GM12865 (cell line): Measurements from ENCODE around the gene MXRA5.

Experiments used
- DNase-seq: peaks from one replicate; pipeline ENCODE4 v3.0.0; 2010; ENCODE audit warnings: low read depth
- H3K4me3 ChIP-seq: 2 replicates; pipeline ENCODE4 v1.5.1; 2011; ENCODE audit warnings: mild to moderate bottlenecking, low read depth, low read length, control low read depth
- TF ChIP-seq, protein P1 (sequence below): IDR thresholded peaks from 2 replicates; pipeline ENCODE4 v1.5.1; 2011; ENCODE audit warnings: low read length, control low read depth, low read depth, inconsistent platforms; ENCODE audit not compliant: insufficient read depth; ENCODE audit errors: missing control alignments

Gene MXRA5

GRCh38 chrX:3326681-3327080, 19.8 kb downstream of the MXRA5 start:
- TF ChIP-seq, protein P1, sequence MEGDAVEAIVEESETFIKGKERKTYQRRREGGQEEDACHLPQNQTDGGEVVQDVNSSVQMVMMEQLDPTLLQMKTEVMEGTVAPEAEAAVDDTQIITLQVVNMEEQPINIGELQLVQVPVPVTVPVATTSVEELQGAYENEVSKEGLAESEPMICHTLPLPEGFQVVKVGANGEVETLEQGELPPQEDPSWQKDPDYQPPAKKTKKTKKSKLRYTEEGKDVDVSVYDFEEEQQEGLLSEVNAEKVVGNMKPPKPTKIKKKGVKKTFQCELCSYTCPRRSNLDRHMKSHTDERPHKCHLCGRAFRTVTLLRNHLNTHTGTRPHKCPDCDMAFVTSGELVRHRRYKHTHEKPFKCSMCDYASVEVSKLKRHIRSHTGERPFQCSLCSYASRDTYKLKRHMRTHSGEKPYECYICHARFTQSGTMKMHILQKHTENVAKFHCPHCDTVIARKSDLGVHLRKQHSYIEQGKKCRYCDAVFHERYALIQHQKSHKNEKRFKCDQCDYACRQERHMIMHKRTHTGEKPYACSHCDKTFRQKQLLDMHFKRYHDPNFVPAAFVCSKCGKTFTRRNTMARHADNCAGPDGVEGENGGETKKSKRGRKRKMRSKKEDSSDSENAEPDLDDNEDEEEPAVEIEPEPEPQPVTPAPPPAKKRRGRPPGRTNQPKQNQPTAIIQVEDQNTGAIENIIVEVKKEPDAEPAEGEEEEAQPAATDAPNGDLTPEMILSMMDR: no peak

GRCh38 chrX:3320471-3321046, 25.9 kb downstream of the MXRA5 start:
- no peak for DNase-seq
- H3K4me3 ChIP-seq: no peak overlapping the region
- TF ChIP-seq, protein P1: no peak

More at GRCh38 chrX:3326681-3327080, 19.8 kb downstream of the MXRA5 start:
- H3K4me3 ChIP-seq: no peak overlapping the region
- DNase-seq: no peak

DNA sequence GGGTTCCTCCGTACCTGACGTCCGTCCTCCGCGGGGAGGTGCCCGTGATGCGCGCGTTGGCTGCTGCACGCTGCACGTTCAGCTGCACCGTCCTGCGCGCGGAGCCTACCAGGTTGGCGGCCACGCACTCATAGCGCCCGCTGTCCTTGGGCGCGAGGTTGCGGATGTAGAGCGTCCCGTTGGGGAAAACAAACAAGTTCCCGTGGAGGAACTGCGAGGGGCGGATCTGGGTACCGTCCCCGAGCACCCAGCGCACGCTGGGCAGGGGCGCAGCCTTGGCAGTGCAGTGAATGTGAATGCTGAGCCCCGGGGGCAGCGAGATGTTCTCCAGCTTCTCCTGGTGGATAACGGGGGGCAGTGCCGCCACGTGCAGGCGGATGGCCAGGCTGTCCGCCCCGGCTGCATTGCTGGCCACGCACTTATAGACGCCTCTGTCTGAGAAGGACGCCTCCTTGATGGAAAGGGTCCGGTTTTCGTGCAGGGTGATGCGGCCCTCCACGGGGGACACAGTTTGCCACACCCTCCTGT, 29.2 kb downstream of the MXRA5 start:
- no peak overlapping the region for H3K4me3 ChIP-seq
- TF ChIP-seq, protein P1: no peak
- no peak for DNase-seq

DNA sequence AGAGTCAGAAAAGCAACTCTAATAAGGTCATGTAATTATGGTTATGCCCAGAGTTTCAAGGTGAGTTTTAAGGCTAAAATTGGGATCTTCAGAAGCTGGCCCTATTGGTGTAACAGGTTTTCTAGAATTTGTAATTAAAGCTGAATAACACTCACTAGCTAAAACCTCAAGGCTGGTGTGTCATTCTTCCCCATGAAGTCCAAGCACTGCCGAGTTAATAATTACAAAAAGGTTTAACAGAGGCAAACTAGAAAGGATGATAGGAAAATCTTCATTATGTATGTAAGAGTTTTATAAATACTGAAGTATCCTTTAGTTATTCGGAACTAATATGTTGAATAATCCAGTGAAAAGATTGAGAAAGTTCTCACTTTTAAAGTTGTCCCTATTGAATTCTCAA, 34.3 kb downstream of the MXRA5 start:
- no peak for DNase-seq
- no peak overlapping the region for H3K4me3 ChIP-seq
- TF ChIP-seq, protein P1: no peak

DNA sequence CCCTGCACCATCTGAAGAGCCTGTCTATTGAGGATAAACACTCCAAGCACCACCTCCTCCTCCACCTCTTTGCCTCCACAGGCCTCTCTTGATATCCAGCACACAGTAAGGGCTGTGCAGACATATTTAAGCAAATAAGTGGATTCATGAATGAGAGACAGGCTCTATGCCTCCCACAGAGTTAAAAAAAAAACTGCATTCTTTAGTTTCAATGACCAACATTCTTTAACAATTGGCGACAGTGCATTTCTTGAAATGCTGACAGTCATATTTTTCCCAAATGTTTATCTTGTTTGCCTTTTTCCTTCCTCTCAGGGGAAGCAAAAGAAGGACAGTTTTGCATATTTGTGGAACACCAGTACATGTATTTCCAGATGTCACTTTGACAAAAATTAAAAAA, 38.6 kb downstream of the MXRA5 start:
- TF ChIP-seq, protein P1: no peak

GRCh38 chrX:3299636-3300035, 46.8 kb downstream of the MXRA5 start:
- TF ChIP-seq, protein P1: no peak
- DNase-seq: no peak
- no peak overlapping the region for H3K4me3 ChIP-seq

More for the DNA sequence above, 38.6 kb downstream of the MXRA5 start:
- H3K4me3 ChIP-seq: no peak overlapping the region
- no peak for DNase-seq

- TF ChIP-seq, protein P1: no peak
- no peak overlapping the region for H3K4me3 ChIP-seq
- no peak for DNase-seq
These were observed 50.7 kb downstream of the MXRA5 start for GRCh38 chrX:3295731-3296130.
